ENCODE data around the gene NHLH1.
"Not testable (repeated sequence)": the region's sequence is repeated elsewhere in the genome, so short reads cannot be mapped to it uniquely, and the experiment has no call there.

Gene NHLH1

DNA sequence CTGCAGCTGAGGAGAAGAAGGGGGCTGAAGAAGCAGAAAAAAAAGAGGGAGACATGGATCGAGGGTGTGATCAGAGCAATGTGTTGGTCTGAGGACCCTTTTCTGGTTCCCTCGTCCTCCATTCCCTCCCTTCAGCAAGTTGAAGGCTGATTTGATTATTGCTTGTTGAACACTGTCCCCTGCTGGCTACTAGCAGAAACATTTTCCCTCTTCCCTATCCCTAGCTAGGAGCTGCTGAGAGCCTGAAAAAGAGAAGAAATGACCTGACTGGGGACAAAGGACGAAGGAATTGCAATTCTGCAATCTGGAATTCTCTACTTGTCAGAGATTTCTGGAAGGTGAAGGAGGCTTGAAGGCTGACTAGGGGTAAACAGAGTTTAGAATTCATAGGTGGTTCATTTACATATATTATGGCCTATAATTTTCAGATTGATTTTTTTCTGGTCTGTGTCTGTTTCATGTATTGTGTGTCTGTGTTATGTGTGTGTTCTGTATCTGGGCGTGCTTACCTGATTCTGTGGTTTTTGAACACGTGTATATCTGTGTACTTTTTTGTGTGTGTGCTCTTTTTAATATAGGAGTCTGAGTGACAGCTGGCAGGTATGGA is 9.8 kb downstream of the NHLH1 start:
- DNase-seq (ENCODE audit: low read depth in 1 of 2, low spot score in 1 of 2) = peak; percentile 58 to 59
- H3K4me3 ChIP-seq (replicated peaks; ENCODE audit: insufficient read depth, low read length) = no peak overlapping the region
- no peaks in the 10 kb centered on the region for H3K27me3 ChIP-seq (ENCODE audit: insufficient read depth, poor library complexity, severe bottlenecking)
- H3K27ac ChIP-seq (replicated peaks) = no peak overlapping the region
- TF ChIP-seq, protein P1, sequence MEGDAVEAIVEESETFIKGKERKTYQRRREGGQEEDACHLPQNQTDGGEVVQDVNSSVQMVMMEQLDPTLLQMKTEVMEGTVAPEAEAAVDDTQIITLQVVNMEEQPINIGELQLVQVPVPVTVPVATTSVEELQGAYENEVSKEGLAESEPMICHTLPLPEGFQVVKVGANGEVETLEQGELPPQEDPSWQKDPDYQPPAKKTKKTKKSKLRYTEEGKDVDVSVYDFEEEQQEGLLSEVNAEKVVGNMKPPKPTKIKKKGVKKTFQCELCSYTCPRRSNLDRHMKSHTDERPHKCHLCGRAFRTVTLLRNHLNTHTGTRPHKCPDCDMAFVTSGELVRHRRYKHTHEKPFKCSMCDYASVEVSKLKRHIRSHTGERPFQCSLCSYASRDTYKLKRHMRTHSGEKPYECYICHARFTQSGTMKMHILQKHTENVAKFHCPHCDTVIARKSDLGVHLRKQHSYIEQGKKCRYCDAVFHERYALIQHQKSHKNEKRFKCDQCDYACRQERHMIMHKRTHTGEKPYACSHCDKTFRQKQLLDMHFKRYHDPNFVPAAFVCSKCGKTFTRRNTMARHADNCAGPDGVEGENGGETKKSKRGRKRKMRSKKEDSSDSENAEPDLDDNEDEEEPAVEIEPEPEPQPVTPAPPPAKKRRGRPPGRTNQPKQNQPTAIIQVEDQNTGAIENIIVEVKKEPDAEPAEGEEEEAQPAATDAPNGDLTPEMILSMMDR (IDR thresholded peaks at IDR 0.05; ENCODE audit: insufficient read depth, low read length) = peak; percentile 98
- no peak for TF ChIP-seq SPI1 (IDR thresholded peaks at IDR 0.05; ENCODE audit: borderline replicate concordance, low read depth)

DNA sequence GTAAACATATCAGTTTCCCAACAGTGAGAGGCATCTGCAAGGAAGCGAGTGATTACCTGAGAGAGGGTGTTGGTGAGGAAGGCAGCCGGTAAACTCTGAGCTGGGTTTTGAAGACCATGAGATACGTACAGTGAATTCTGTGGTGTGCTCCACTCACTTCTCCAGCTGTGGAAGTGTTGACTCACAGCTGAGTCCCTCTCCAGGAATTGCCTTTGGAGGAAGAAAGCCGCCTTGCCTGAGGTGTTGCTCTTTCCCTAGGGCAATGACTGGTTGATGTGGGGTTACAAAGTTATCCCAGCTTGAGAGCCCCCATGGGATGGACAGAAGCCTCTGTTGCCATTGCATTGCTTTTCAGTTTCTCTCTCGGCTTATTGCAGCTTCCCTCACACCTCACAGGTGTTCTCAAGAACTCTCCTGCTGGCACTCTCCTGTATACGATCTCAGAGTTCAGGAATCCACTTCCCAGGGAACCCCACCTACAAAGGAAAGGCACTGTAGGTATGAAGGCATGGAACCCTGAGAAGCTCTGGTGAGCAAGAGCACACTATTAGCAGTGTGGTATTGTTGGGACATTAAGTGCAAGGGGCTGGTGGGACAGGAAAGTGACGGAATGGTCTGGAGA is 10.8 kb downstream of the NHLH1 start:
- Histone ChIP-seq H3K27me3 (ENCODE audit: insufficient read depth, poor library complexity, severe bottlenecking) (no peaks in the 10 kb centered on the region), H3K27ac (replicated peaks) (no peak overlapping the region), H3K4me3 (replicated peaks; ENCODE audit: insufficient read depth, low read length) (no peak overlapping the region)
- no peak for DNase-seq (ENCODE audit: low read depth in 1 of 2, low spot score in 1 of 2)
- no peak for TF ChIP-seq POLR2AphosphoS5 (IDR thresholded peaks at IDR 0.05; ENCODE audit: low read depth)
- TF ChIP-seq, protein P1 (IDR thresholded peaks at IDR 0.05; ENCODE audit: insufficient read depth, low read length) = no peak
- TF ChIP-seq GABPA (IDR thresholded peaks at IDR 0.05; ENCODE audit: low read depth) = no peak
- no peak for TF ChIP-seq SPI1 (IDR thresholded peaks at IDR 0.05; ENCODE audit: borderline replicate concordance, low read depth)
- TF ChIP-seq, protein P2, sequence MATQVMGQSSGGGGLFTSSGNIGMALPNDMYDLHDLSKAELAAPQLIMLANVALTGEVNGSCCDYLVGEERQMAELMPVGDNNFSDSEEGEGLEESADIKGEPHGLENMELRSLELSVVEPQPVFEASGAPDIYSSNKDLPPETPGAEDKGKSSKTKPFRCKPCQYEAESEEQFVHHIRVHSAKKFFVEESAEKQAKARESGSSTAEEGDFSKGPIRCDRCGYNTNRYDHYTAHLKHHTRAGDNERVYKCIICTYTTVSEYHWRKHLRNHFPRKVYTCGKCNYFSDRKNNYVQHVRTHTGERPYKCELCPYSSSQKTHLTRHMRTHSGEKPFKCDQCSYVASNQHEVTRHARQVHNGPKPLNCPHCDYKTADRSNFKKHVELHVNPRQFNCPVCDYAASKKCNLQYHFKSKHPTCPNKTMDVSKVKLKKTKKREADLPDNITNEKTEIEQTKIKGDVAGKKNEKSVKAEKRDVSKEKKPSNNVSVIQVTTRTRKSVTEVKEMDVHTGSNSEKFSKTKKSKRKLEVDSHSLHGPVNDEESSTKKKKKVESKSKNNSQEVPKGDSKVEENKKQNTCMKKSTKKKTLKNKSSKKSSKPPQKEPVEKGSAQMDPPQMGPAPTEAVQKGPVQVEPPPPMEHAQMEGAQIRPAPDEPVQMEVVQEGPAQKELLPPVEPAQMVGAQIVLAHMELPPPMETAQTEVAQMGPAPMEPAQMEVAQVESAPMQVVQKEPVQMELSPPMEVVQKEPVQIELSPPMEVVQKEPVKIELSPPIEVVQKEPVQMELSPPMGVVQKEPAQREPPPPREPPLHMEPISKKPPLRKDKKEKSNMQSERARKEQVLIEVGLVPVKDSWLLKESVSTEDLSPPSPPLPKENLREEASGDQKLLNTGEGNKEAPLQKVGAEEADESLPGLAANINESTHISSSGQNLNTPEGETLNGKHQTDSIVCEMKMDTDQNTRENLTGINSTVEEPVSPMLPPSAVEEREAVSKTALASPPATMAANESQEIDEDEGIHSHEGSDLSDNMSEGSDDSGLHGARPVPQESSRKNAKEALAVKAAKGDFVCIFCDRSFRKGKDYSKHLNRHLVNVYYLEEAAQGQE (IDR thresholded peaks at IDR 0.05; ENCODE audit: insufficient replicate concordance, low read depth) = no peak

DNA sequence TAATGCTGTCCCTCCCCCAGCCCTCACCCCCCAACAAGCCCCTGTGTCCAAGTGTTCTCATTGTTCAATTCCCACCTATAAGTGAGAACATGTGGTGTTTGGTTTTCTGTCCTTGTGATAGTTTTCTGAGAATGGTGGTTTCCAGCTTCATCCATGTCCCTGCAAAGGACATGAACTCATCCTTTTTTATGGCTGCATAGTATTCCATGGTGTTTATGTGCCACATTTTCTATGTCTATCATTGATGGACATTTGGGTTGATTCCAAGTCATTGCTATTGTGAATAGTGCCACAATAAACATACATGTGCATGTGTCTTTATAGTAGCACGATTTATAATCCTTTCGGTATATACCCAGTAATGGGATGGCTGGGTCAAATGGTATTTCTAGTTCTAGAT is 17.9 kb downstream of the NHLH1 start:
- not testable (repeated sequence) for H3K27ac ChIP-seq (replicated peaks); H3K4me3 ChIP-seq (replicated peaks; ENCODE audit: insufficient read depth, low read length); H3K27me3 ChIP-seq (ENCODE audit: insufficient read depth, poor library complexity, severe bottlenecking); DNase-seq (ENCODE audit: low read depth in 1 of 2, low spot score in 1 of 2)

DNA sequence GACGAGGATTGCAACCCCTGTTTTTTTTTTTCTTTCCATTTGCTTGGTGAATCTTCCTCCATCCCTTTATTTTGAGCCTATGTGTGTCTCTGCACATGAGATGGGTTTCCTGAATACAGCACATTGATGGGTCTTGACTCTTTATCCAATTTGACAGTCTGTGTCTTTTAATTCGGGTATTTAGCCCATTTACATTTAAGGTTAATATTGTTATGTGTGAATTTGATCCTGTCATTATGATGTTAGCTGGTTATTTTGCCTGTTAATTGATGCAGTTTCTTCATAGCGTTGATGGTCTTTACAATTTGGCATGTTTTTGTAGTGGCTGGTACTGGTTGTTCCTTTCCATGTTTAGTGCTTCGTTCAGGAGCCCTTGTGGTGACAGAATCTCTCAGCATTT is 21.5 kb downstream of the NHLH1 start:
- not testable (repeated sequence) for DNase-seq (ENCODE audit: low read depth in 1 of 2, low spot score in 1 of 2); H3K27me3 ChIP-seq (ENCODE audit: insufficient read depth, poor library complexity, severe bottlenecking); H3K4me3 ChIP-seq (replicated peaks; ENCODE audit: insufficient read depth, low read length); H3K27ac ChIP-seq (replicated peaks)

DNA sequence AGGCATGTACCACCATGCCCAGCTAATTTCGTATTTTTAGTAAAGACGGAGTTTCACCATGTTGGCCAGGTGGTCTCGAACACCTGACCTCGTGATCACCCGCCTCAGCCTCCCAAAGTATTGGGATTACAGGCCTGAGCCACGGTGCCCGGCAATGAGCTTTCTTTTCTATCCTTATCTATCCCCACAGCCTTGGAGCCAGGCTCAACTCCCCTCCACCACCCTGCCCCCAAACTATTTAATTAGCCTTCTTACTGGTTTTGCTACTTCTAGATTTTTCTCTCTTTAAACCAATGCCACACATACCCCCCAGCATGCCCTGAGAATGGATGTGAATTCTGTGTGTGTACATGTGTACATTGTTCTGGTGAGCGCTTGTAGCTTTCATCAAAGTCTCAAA is 27.8 kb downstream of the NHLH1 start:
- DNase-seq (ENCODE audit: low read depth in 1 of 2, low spot score in 1 of 2) = no peak
- H3K27me3 ChIP-seq (ENCODE audit: insufficient read depth, poor library complexity, severe bottlenecking) = peaks cover 11% of the 10 kb centered on the region
- H3K4me3 ChIP-seq (replicated peaks; ENCODE audit: insufficient read depth, low read length) = no peak overlapping the region
- TF ChIP-seq POLR2AphosphoS5 (IDR thresholded peaks at IDR 0.05; ENCODE audit: low read depth) (no peak), SPI1 (IDR thresholded peaks at IDR 0.05; ENCODE audit: borderline replicate concordance, low read depth) (no peak), GABPA (IDR thresholded peaks at IDR 0.05; ENCODE audit: low read depth) (no peak)
- TF ChIP-seq, protein P1 (IDR thresholded peaks at IDR 0.05; ENCODE audit: insufficient read depth, low read length) = no peak
- TF ChIP-seq, protein P2 (IDR thresholded peaks at IDR 0.05; ENCODE audit: insufficient replicate concordance, low read depth) = no peak
- no peak overlapping the region for H3K27ac ChIP-seq (replicated peaks)

Measured in HL-60 (cell line).